Epithelial cell of esophagus (primary cell): ENCODE results near the gene ECE2.

Source experiments
- DNase-seq: peaks from one replicate; pipeline ENCODE4 v3.0.0; 2010; ENCODE audit warnings: low read depth
- H3K4me3 ChIP-seq: 2 replicates; pipeline ENCODE4 v1.5.1; 2011; ENCODE audit warnings: mild to moderate bottlenecking, low read length, control low read depth
- TF ChIP-seq, protein P1 (sequence below): IDR thresholded peaks from 2 replicates; pipeline ENCODE4 v1.5.1; 2011; ENCODE audit warnings: low read depth, mild to moderate bottlenecking, low read length, control low read depth, inconsistent platforms; ENCODE audit not compliant: insufficient read depth; ENCODE audit errors: missing control alignments

ECE2 gene

DNA sequence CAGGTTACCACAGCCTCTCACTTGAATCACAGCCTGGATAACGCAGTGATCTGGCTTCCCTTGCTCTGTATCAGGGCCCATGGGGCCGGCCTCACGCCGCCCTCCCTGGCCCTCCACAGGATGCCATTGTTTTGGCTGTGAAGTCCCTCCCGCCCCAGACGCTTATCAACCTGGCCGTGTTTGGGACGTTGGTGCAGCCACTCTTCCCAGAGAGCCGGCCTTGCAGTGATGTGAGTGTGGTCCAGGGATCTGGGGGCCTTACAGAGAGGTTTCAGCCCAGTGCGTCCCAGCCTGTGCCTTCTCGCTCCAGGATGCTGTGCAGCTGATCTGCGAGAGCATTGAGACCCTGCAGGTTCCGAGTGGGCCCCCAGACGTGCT, 39.8 kb upstream of the ECE2 start:
- TF ChIP-seq, protein P1, sequence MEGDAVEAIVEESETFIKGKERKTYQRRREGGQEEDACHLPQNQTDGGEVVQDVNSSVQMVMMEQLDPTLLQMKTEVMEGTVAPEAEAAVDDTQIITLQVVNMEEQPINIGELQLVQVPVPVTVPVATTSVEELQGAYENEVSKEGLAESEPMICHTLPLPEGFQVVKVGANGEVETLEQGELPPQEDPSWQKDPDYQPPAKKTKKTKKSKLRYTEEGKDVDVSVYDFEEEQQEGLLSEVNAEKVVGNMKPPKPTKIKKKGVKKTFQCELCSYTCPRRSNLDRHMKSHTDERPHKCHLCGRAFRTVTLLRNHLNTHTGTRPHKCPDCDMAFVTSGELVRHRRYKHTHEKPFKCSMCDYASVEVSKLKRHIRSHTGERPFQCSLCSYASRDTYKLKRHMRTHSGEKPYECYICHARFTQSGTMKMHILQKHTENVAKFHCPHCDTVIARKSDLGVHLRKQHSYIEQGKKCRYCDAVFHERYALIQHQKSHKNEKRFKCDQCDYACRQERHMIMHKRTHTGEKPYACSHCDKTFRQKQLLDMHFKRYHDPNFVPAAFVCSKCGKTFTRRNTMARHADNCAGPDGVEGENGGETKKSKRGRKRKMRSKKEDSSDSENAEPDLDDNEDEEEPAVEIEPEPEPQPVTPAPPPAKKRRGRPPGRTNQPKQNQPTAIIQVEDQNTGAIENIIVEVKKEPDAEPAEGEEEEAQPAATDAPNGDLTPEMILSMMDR: no peak
- no peak overlapping the region for H3K4me3 ChIP-seq
- no peak for DNase-seq

DNA sequence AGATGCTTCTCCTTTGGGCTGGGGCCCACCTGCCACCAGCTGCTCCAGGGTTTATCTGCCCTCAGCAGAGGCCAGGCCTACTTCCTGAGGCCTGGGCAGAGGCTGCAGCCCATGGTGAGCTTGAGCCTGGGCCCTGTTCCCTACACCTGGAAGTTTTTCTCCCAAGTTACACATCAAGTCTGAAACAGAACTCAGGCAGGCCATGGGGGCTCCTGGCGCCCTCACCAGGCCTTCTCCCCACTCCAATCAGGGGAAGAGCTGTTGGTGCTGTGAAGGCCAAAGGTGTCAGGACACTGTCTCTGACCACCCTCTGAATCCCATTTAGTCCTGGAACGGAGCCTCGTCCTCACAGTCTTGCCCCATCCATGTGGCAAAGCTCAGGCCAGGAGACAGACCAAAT, 39.2 kb upstream of the ECE2 start:
- TF ChIP-seq, protein P1: no peak
- no peak overlapping the region for H3K4me3 ChIP-seq
- DNase-seq: no peak

DNA sequence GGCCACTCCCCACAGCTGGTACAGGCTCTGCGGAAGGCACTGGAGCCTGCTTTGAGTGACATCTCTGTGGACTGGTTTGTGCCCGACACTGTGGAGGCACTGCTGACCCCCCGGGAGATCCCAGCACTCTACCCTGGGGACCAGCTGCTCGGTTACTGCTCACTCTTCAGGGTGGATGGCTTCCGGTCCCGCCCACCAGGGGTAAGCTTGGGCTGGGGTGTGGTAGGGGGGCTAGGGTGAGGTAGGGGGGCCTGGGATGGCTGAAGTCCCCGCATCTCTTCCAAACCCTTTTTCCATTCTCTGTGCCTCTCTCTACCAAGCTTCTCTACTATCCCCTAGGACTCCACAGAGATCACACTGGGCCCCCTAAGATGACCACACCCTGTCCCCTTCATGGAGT, 38.6 kb upstream of the ECE2 start:
- H3K4me3 ChIP-seq: no peak overlapping the region
- TF ChIP-seq, protein P1: no peak
- DNase-seq: no peak

DNA sequence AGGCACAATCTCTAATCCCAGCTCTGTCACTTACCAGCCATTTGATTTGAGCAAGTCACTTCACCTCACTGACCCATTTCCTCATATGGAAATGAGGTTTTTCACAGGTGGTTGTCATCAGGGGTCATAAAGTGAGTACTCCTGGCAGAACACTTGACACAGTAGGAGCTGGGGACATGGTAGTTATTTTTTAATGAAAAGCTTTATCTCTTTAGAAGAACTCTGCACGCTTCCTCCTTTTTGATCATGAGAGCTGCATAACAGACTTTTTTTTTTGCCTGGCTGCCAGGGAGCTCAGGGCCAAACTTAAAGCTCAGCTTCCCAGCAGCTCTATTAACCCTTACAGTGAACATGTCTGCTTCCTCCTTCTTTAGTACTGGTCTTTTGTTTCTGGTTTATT, 38.0 kb upstream of the ECE2 start:
- no peak overlapping the region for H3K4me3 ChIP-seq
- TF ChIP-seq, protein P1: no peak
- no peak for DNase-seq

DNA sequence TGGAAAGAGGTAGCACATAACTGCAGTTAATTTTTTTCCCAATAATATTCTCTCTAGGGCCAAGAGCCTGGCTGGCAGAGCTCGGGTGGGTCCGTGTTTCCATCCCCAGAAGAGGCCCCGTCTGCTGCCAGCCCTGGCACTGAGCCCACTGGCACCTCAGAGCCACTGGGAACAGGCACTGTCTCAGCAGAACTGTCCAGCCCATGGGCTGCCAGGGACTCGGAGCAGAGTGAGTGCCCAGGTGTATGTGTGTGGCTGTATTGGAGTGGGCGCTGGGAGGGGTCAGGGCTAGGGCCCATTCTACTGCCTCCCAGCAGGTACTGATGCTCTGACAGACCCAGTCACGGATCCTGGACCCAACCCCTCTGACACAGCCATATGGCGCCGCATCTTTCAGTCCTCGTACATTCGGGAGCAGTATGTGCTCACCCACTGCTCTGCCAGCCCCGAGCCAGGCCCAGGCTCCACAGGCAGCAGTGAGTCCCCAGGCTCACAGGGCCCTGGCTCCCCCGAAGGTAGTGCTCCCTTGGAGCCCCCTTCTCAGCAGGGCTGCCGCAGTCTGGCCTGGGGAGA, 37.5 kb upstream of the ECE2 start:
- no peak overlapping the region for H3K4me3 ChIP-seq
- TF ChIP-seq, protein P1: no peak
- no peak for DNase-seq

DNA sequence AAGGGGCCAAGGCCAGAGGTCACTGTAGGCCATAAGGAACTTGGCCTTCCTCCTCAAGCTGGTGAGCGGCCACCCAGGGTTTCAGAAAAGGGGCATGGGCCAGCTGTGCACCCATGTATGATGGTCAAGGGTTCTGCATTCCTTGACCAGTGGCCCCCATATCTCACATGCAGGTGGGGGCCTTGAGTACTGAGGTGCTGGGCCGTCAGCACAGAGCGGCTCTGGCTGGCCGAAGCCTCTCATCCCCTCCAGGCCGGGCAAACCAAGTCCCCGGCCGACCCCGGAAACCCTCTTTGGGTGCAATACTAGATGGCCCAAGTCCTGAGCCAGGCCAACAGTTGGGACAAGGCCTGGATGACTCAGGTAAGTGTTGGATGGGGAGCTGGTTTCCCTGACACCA, 36.6 kb upstream of the ECE2 start:
- DNase-seq: no peak
- TF ChIP-seq, protein P1: no peak
- H3K4me3 ChIP-seq: no peak overlapping the region

DNA sequence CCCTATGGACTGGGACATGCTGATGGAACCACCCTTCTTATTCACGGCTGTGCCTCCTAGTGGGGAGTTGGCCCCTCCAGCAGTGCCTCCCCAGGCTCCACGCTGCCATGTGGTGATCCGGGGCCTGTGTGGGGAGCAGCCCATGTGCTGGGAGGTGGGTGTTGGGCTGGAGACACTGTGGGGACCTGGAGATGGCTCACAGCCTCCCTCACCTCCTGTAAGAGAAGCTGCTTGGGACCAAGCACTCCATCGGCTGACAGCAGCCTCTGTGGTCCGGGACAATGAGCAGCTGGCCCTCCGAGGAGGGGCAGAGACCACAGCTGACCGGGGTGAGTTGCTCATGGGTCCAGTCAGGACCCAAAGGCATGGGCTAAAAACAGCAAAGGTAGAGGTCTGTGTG, 36.1 kb upstream of the ECE2 start:
- no peak for DNase-seq
- TF ChIP-seq, protein P1: no peak

More for the DNA sequence above, 36.1 kb upstream of the ECE2 start:
- no peak overlapping the region for H3K4me3 ChIP-seq
